Activated CD4-positive, alpha-beta T cell treated with anti-CD3 and anti-CD28 coated beads, Interleukin-2, amount 10 ng/mL, durations not matched to agents 7 days and 5 days (primary cell): ENCODE data around the gene MRFAP1L1. TPM values are rescaled to one million over a fixed set of nuclear protein-coding genes. Genes with fewer than 3 reads are reported as not detected.

ENCODE experiments used
- CTCF ChIA-PET: fragments of 350-600 bp; sonication (Branson Sonifier 250); formaldehyde crosslinking; loops from one replicate; lab custom pipeline; 2021; ENCODE audit warnings: antibody characterized with exemption; lab: Charles Lee
- POLR2A ChIA-PET: fragments of 350-600 bp; sonication (Branson Sonifier 250); formaldehyde crosslinking; loops from one replicate; lab custom pipeline; 2021; ENCODE audit warnings: antibody characterized with exemption; lab: Charles Lee
- DNase-seq: peaks from one replicate; pipeline ENCODE4 v3.0.0-alpha.2; 2020
- H3K27ac Mint-ChIP-seq: one replicate; pipeline ENCODE4 v1.8.0; 2021; ENCODE audit warnings: mild to moderate bottlenecking, moderate library complexity, mixed read lengths
- H3K27me3 Mint-ChIP-seq: one replicate; pipeline ENCODE4 v1.8.0; 2021; ENCODE audit warnings: mixed read lengths
- H3K36me3 Mint-ChIP-seq: one replicate; pipeline ENCODE4 v1.8.0; 2021; ENCODE audit warnings: low read depth, mixed read lengths
- H3K4me1 Mint-ChIP-seq: one replicate; pipeline ENCODE4 v1.8.0; 2021; ENCODE audit warnings: mixed read lengths
- H3K4me3 Mint-ChIP-seq: one replicate; pipeline ENCODE4 v1.8.0; 2021; ENCODE audit warnings: mild to moderate bottlenecking, moderate library complexity, mixed read lengths
- H3K9me3 Mint-ChIP-seq: one replicate; pipeline ENCODE4 v1.8.0; 2021; ENCODE audit warnings: mixed read lengths
- total RNA-seq, 2 experiments: library from RNA; stranded (reverse); gene quantifications; one replicate each; pipeline ENCODE4 v1.2.3, GENCODE V29; 2021

The MRFAP1L1 gene
- total RNA-seq, 2 experiments from 2014 or later = 74.5 to 74.9 TPM

GRCh38 chr4:6720202-6720699 lies 10.6 kb upstream of the MRFAP1L1 start:
- ChIA-PET POLR2A (interaction anchor here (0.6 kb wide), 1 partner anchor 154 kb away, joined by 3 read pairs; no protein-coding TSS in a partner anchor), CTCF (interaction anchor here (0.5 to 4.8 kb wide), 23 partner anchors 11 to 477 kb away, joined by 3 to 41 read pairs (median 3); partner anchors contain the start of gene GRPEL1)
- H3K4me3 Mint-ChIP-seq = no peak overlapping the region

GRCh38 chr4:6719611-6720179 lies 10.0 kb upstream of the MRFAP1L1 start:
- no peaks in the 10 kb centered on the region for H3K27me3 Mint-ChIP-seq
- H3K4me1 Mint-ChIP-seq = peaks cover 32% of the 10 kb centered on the region
- DNase-seq = no peak
- no peak overlapping the region for H3K4me3 Mint-ChIP-seq
- H3K9me3 Mint-ChIP-seq = no peaks in the 10 kb centered on the region
- CTCF ChIA-PET = interaction anchor here (0.7 to 4.8 kb wide), 18 partner anchors 11 to 477 kb away, joined by 3 to 41 read pairs (median 4); partner anchors contain the start of gene GRPEL1
- H3K36me3 Mint-ChIP-seq = peaks cover 9% of the 10 kb centered on the region
- POLR2A ChIA-PET = no interaction called here
- no peak overlapping the region for H3K27ac Mint-ChIP-seq

More at GRCh38 chr4:6720202-6720699, 10.6 kb upstream of the MRFAP1L1 start:
- H3K27me3 Mint-ChIP-seq = no peaks in the 10 kb centered on the region
- peaks cover 29% of the 10 kb centered on the region for H3K4me1 Mint-ChIP-seq
- peaks cover 9% of the 10 kb centered on the region for H3K36me3 Mint-ChIP-seq
- H3K27ac Mint-ChIP-seq = no peak overlapping the region
- DNase-seq = peak; percentile 83
- H3K9me3 Mint-ChIP-seq = no peaks in the 10 kb centered on the region

- POLR2A ChIA-PET = no interaction called here
- CTCF ChIA-PET = interaction anchor here (0.9 to 4.8 kb wide), 11 partner anchors 18 to 373 kb away, joined by 3 to 41 read pairs (median 5); partner anchors contain the start of gene TADA2B
- Mint-ChIP-seq H3K27me3 (no peaks in the 10 kb centered on the region), H3K9me3 (no peaks in the 10 kb centered on the region), H3K27ac (peak overlapping the region; percentile 4), H3K4me1 (peaks cover 32% of the 10 kb centered on the region), H3K36me3 (peaks cover 9% of the 10 kb centered on the region), H3K4me3 (no peak overlapping the region)
- DNase-seq = no peak
These were observed 9.4 kb upstream of the MRFAP1L1 start for GRCh38 chr4:6718932-6719610.

GRCh38 chr4:6716958-6717655 lies 7.4 kb upstream of the MRFAP1L1 start:
- Mint-ChIP-seq H3K4me1 (peaks cover 32% of the 10 kb centered on the region), H3K27me3 (no peaks in the 10 kb centered on the region), H3K36me3 (peaks cover 9% of the 10 kb centered on the region), H3K4me3 (peak overlapping the region; percentile 85), H3K27ac (peak overlapping the region; percentile 81), H3K9me3 (no peaks in the 10 kb centered on the region)
- ChIA-PET POLR2A (interaction anchor here (1.2 kb wide), 1 partner anchor 42 kb away, joined by 4 read pairs; no protein-coding TSS in a partner anchor), CTCF (interaction anchor here (0.7 to 4.8 kb wide), 13 partner anchors 11 to 353 kb away, joined by 3 to 41 read pairs (median 5); partner anchors contain the start of gene TADA2B)
- no peak for DNase-seq

GRCh38 chr4:6716018-6716911 lies 6.6 kb upstream of the MRFAP1L1 start, which contains the start of gene BLOC1S4:
Gene BLOC1S4 (plus strand): TSS chr4:6716174. CDS start chr4:6716210, 36 bp downstream.
- peak; percentile 89 for DNase-seq
- CTCF ChIA-PET = interaction anchor here (0.6 to 3.2 kb wide), 12 partner anchors 10 to 354 kb away, joined by 3 to 10 read pairs (median 4); partner anchors contain the start of gene TADA2B
- POLR2A ChIA-PET = interaction anchor here (1.2 kb wide), 1 partner anchor 42 kb away, joined by 4 read pairs; no protein-coding TSS in a partner anchor
- Mint-ChIP-seq H3K4me3 (peak within 1 kb of the TSS; percentile 85), H3K4me1 (peaks cover 35% of the 10 kb centered on the region), H3K27ac (peak within 1 kb of the TSS; percentile 91), H3K9me3 (peaks cover 2% of the 10 kb centered on the region), H3K36me3 (peaks cover 9% of the 10 kb centered on the region), H3K27me3 (no peaks in the 10 kb centered on the region)

- ChIA-PET CTCF (interaction anchor here (0.6 to 3.2 kb wide), 7 partner anchors 11 to 355 kb away, joined by 3 to 10 read pairs (median 4); no protein-coding TSS in a partner anchor), POLR2A (no interaction called here)
- H3K27me3 Mint-ChIP-seq = no peaks in the 10 kb centered on the region
- peaks cover 9% of the 10 kb centered on the region for H3K36me3 Mint-ChIP-seq
- peaks cover 3% of the 10 kb centered on the region for H3K9me3 Mint-ChIP-seq
- peak overlapping the region; percentile 91 for H3K27ac Mint-ChIP-seq
- peak overlapping the region; percentile 85 for H3K4me3 Mint-ChIP-seq
- peaks cover 40% of the 10 kb centered on the region for H3K4me1 Mint-ChIP-seq
- no peak for DNase-seq
These were observed 6.0 kb upstream of the MRFAP1L1 start for GRCh38 chr4:6715704-6716017.

GRCh38 chr4:6714954-6715353 lies 5.3 kb upstream of the MRFAP1L1 start:
- ChIA-PET POLR2A (no interaction called here), CTCF (interaction anchor here (1.3 to 2.1 kb wide), 4 partner anchors 13 to 356 kb away, joined by 4 to 5 read pairs (median 4); no protein-coding TSS in a partner anchor)
- peak overlapping the region; percentile 0 for H3K4me3 Mint-ChIP-seq
- no peak overlapping the region for H3K27ac Mint-ChIP-seq
- H3K4me1 Mint-ChIP-seq = peaks cover 41% of the 10 kb centered on the region
- H3K9me3 Mint-ChIP-seq = peaks cover 3% of the 10 kb centered on the region
- DNase-seq = no peak
- no peaks in the 10 kb centered on the region for H3K27me3 Mint-ChIP-seq
- H3K36me3 Mint-ChIP-seq = peaks cover 9% of the 10 kb centered on the region

- peaks cover 50% of the 10 kb centered on the region for H3K4me1 Mint-ChIP-seq
- H3K27me3 Mint-ChIP-seq = no peaks in the 10 kb centered on the region
- H3K4me3 Mint-ChIP-seq = peak overlapping the region; percentile 15
- H3K27ac Mint-ChIP-seq = no peak overlapping the region
- peaks cover 36% of the 10 kb centered on the region for H3K36me3 Mint-ChIP-seq
- ChIA-PET POLR2A (no interaction called here), CTCF (interaction anchor here (1.5 kb wide), 1 partner anchor 10 kb away, joined by 5 read pairs; no protein-coding TSS in a partner anchor)
- peaks cover 3% of the 10 kb centered on the region for H3K9me3 Mint-ChIP-seq
- DNase-seq = no peak
These were observed 1.3 kb upstream of the MRFAP1L1 start for GRCh38 chr4:6710996-6711395.

- POLR2A ChIA-PET = interaction anchor here (0.9 to 1.0 kb wide), 2 partner anchors 11 to 36 kb away, joined by 3 to 5 read pairs; a partner anchor contains a TSS
- no peak for DNase-seq
- Mint-ChIP-seq H3K9me3 (peaks cover 3% of the 10 kb centered on the region), H3K36me3 (peaks cover 43% of the 10 kb centered on the region), H3K27me3 (no peaks in the 10 kb centered on the region), H3K27ac (peak overlapping the region; percentile 98), H3K4me3 (peak overlapping the region; percentile 99), H3K4me1 (peaks cover 50% of the 10 kb centered on the region)
- CTCF ChIA-PET = interaction anchor here (0.7 to 2.2 kb wide), 5 partner anchors 9 to 185 kb away, joined by 3 to 9 read pairs (median 5); no protein-coding TSS in a partner anchor
These were observed 617 bp upstream of the MRFAP1L1 start for GRCh38 chr4:6710282-6710681.

GRCh38 chr4:6706173-6706572 lies 3.5 kb downstream of the MRFAP1L1 start:
- Mint-ChIP-seq H3K4me3 (no peak overlapping the region), H3K27me3 (no peaks in the 10 kb centered on the region), H3K36me3 (peaks cover 83% of the 10 kb centered on the region), H3K27ac (no peak overlapping the region), H3K4me1 (peaks cover 69% of the 10 kb centered on the region), H3K9me3 (peaks cover 8% of the 10 kb centered on the region)
- ChIA-PET POLR2A (interaction anchor here (1.4 kb wide), 1 partner anchor 32 kb away, joined by 4 read pairs; a partner anchor contains a TSS), CTCF (interaction anchor here (0.6 to 4.7 kb wide), 5 partner anchors 11 to 141 kb away, joined by 4 to 16 read pairs (median 5); no protein-coding TSS in a partner anchor)
- DNase-seq = no peak

GRCh38 chr4:6705646-6706045 lies 4.0 kb downstream of the MRFAP1L1 start:
- no peak for DNase-seq
- no peaks in the 10 kb centered on the region for H3K27me3 Mint-ChIP-seq
- H3K27ac Mint-ChIP-seq = no peak overlapping the region
- H3K36me3 Mint-ChIP-seq = peaks cover 85% of the 10 kb centered on the region
- peaks cover 67% of the 10 kb centered on the region for H3K4me1 Mint-ChIP-seq
- peaks cover 8% of the 10 kb centered on the region for H3K9me3 Mint-ChIP-seq
- H3K4me3 Mint-ChIP-seq = no peak overlapping the region
- CTCF ChIA-PET = interaction anchor here (0.6 to 4.7 kb wide), 7 partner anchors 10 to 142 kb away, joined by 3 to 16 read pairs (median 6); partner anchors contain the start of gene BLOC1S4
- POLR2A ChIA-PET = interaction anchor here (1.4 kb wide), 1 partner anchor 32 kb away, joined by 4 read pairs; a partner anchor contains a TSS
